ENCODE measurements around the gene CHIT1.

GRCh38 chr1:203229471-203230135, at the start of gene CHIT1:
- TF ChIP-seq, protein P1, sequence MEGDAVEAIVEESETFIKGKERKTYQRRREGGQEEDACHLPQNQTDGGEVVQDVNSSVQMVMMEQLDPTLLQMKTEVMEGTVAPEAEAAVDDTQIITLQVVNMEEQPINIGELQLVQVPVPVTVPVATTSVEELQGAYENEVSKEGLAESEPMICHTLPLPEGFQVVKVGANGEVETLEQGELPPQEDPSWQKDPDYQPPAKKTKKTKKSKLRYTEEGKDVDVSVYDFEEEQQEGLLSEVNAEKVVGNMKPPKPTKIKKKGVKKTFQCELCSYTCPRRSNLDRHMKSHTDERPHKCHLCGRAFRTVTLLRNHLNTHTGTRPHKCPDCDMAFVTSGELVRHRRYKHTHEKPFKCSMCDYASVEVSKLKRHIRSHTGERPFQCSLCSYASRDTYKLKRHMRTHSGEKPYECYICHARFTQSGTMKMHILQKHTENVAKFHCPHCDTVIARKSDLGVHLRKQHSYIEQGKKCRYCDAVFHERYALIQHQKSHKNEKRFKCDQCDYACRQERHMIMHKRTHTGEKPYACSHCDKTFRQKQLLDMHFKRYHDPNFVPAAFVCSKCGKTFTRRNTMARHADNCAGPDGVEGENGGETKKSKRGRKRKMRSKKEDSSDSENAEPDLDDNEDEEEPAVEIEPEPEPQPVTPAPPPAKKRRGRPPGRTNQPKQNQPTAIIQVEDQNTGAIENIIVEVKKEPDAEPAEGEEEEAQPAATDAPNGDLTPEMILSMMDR (IDR thresholded peaks at IDR 0.05 in 2 of 3, conservative IDR thresholded peaks at IDR 0.05 in 1 of 3; ENCODE audit: borderline replicate concordance in 1 of 3, insufficient read depth in 1 of 3, low read depth in 2 of 3, low read length in 2 of 3): no peak
- TF ChIP-seq POLR2AphosphoS5 (IDR thresholded peaks at IDR 0.05; ENCODE audit: low read depth, low read length) (no peak), ZNF274 (IDR thresholded peaks at IDR 0.05; ENCODE audit: low read depth, low read length) (no peak)

All from HCT116 (cell line).